ENCODE measurements around the gene TMEM244. TPM values are rescaled to one million over a fixed set of nuclear protein-coding genes. Genes with fewer than 3 reads are reported as not detected.

TMEM244 gene
- total and polyA plus RNA-seq, 9 of the 15 experiments (the other 6 are each of a cell fraction or from before 2014, with no cell fraction given) = not detected

DNA sequence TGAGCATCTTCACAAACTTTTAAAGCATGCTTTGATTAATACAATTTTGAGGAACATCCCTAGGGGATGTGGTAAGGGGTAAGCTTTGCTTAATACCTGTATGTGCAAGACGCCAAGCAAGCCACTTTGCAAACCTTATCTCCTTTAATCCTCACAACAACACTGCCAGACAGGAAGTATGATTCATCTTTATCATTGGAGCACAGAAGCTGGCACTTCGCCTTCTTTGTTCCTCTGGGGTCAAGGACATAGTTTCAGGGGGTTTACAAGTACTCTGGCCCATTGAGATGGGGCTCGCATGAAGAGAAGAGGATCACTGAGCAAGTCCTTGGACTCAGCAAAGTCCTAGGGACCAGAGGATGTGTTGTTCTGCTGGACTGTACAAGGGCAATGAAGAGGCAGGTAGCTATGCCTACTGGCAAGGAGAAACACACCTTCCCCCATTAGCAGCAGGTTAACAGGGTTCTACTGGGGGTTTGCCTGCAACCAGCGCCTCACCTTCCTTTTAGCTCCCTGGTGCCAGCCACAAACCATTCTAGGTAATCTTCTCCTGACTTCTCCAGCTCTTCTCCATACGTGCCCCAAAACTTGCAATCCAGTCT is 8.8 kb downstream of the TMEM244 start (continued):
- TF ChIP-seq, protein P1, sequence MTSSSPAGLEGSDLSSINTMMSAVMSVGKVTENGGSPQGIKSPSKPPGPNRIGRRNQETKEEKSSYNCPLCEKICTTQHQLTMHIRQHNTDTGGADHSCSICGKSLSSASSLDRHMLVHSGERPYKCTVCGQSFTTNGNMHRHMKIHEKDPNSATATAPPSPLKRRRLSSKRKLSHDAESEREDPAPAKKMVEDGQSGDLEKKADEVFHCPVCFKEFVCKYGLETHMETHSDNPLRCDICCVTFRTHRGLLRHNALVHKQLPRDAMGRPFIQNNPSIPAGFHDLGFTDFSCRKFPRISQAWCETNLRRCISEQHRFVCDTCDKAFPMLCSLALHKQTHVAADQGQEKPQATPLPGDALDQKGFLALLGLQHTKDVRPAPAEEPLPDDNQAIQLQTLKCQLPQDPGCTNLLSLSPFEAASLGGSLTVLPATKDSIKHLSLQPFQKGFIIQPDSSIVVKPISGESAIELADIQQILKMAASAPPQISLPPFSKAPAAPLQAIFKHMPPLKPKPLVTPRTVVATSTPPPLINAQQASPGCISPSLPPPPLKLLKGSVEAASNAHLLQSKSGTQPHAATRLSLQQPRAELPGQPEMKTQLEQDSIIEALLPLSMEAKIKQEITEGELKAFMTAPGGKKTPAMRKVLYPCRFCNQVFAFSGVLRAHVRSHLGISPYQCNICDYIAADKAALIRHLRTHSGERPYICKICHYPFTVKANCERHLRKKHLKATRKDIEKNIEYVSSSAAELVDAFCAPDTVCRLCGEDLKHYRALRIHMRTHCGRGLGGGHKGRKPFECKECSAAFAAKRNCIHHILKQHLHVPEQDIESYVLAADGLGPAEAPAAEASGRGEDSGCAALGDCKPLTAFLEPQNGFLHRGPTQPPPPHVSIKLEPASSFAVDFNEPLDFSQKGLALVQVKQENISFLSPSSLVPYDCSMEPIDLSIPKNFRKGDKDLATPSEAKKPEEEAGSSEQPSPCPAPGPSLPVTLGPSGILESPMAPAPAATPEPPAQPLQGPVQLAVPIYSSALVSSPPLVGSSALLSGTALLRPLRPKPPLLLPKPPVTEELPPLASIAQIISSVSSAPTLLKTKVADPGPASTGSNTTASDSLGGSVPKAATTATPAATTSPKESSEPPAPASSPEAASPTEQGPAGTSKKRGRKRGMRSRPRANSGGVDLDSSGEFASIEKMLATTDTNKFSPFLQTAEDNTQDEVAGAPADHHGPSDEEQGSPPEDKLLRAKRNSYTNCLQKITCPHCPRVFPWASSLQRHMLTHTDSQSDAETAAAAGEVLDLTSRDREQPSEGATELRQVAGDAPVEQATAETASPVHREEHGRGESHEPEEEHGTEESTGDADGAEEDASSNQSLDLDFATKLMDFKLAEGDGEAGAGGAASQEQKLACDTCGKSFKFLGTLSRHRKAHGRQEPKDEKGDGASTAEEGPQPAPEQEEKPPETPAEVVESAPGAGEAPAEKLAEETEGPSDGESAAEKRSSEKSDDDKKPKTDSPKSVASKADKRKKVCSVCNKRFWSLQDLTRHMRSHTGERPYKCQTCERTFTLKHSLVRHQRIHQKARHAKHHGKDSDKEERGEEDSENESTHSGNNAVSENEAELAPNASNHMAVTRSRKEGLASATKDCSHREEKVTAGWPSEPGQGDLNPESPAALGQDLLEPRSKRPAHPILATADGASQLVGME (CRISPR knock-in tag; IDR thresholded peaks at IDR 0.05) = no peak
- TF ChIP-seq ADNP (tag; IDR thresholded peaks at IDR 0.05) (no peak), MAZ (CRISPR knock-in tag; conservative IDR thresholded peaks at IDR 0.05 in 1 of 2, IDR thresholded peaks at IDR 0.05 in 1 of 2) (no peak), ZNF41 (CRISPR knock-in tag; conservative IDR thresholded peaks at IDR 0.05) (no peak), ZNF12 (CRISPR knock-in tag; IDR thresholded peaks at IDR 0.05) (no peak), EGR1 (conservative IDR thresholded peaks at IDR 0.05) (no peak), MTA1 (IDR thresholded peaks at IDR 0.05; ENCODE audit: borderline replicate concordance) (peak; percentile 68; the same call in 1 of the 2 replicates), SMARCB1 (IDR thresholded peaks at IDR 0.05; ENCODE audit: insufficient read length, low read depth) (no peak), ZNF79 (CRISPR knock-in tag; IDR thresholded peaks at IDR 0.05; ENCODE audit: low read depth) (no peak), CBX3 (IDR thresholded peaks at IDR 0.05; ENCODE audit: borderline replicate concordance in 1 of 2, low read length in 2 of 2) (peak in 1 of 2 experiments; percentile 83; a peak in 2 of 3 replicates), RNF2 (IDR thresholded peaks at IDR 0.05) (peak; percentile 85; the same call in 1 of the 2 replicates), MYNN (IDR thresholded peaks at IDR 0.05) (peak; percentile 84; the same call in 1 of the 2 replicates), MYNN (CRISPR knock-in tag; IDR thresholded peaks at IDR 0.05) (no peak), HSF4 (CRISPR knock-in tag; IDR thresholded peaks at IDR 0.05; ENCODE audit: borderline replicate concordance) (no peak), ZNF174 (CRISPR knock-in tag; IDR thresholded peaks at IDR 0.05) (no peak), CTBP1 (IDR thresholded peaks at IDR 0.05; ENCODE audit: borderline replicate concordance) (peak; percentile 85; the same call in 1 of the 2 replicates), FUS (optimal IDR thresholded peaks at IDR 0.05; ENCODE audit: low read depth, low read length) (no peak), GTF2F1 (IDR thresholded peaks at IDR 0.05; ENCODE audit: low read depth, low read length) (no peak), HDAC2 (IDR thresholded peaks at IDR 0.05) (peak; percentile 89), SAP30 (IDR thresholded peaks at IDR 0.05; ENCODE audit: borderline replicate concordance, insufficient read depth, low read depth, low read length, poor library complexity, severe bottlenecking) (no peak), NR4A1 (CRISPR knock-in tag; IDR thresholded peaks at IDR 0.05) (no peak; the same call in 1 of the 2 replicates), NR4A1 (tag; IDR thresholded peaks at IDR 0.05) (no peak), SMAD3 (CRISPR knock-in tag; conservative IDR thresholded peaks at IDR 0.05) (no peak)
- TF ChIP-seq, protein P2, sequence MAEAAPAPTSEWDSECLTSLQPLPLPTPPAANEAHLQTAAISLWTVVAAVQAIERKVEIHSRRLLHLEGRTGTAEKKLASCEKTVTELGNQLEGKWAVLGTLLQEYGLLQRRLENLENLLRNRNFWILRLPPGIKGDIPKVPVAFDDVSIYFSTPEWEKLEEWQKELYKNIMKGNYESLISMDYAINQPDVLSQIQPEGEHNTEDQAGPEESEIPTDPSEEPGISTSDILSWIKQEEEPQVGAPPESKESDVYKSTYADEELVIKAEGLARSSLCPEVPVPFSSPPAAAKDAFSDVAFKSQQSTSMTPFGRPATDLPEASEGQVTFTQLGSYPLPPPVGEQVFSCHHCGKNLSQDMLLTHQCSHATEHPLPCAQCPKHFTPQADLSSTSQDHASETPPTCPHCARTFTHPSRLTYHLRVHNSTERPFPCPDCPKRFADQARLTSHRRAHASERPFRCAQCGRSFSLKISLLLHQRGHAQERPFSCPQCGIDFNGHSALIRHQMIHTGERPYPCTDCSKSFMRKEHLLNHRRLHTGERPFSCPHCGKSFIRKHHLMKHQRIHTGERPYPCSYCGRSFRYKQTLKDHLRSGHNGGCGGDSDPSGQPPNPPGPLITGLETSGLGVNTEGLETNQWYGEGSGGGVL (CRISPR knock-in tag; IDR thresholded peaks at IDR 0.05) = no peak

Measured in K562 (cell line).